ENCODE results near the gene UBE2O.

The UBE2O gene

GRCh38 chr17:76452660-76453430, at the start of gene UBE2O:
UBE2O (minus strand) TSS chr17:76453152; CDS start chr17:76453141, 11 bp downstream.
- peak; percentile 85 for DNase-seq

- no peak for DNase-seq
Measured at GRCh38 chr17:76501827-76502307, 48.9 kb upstream of the UBE2O start.

- peak; percentile 97 for DNase-seq
Measured at GRCh38 chr17:76501018-76501826, 48.3 kb upstream of the UBE2O start, which contains the start of gene RHBDF2. RHBDF2 (minus strand) TSS chr17:76501423; CDS start chr17:76481524, 19,899 bp downstream.

GRCh38 chr17:76500747-76501017, 47.7 kb upstream of the UBE2O start:
- DNase-seq: no peak

DNA sequence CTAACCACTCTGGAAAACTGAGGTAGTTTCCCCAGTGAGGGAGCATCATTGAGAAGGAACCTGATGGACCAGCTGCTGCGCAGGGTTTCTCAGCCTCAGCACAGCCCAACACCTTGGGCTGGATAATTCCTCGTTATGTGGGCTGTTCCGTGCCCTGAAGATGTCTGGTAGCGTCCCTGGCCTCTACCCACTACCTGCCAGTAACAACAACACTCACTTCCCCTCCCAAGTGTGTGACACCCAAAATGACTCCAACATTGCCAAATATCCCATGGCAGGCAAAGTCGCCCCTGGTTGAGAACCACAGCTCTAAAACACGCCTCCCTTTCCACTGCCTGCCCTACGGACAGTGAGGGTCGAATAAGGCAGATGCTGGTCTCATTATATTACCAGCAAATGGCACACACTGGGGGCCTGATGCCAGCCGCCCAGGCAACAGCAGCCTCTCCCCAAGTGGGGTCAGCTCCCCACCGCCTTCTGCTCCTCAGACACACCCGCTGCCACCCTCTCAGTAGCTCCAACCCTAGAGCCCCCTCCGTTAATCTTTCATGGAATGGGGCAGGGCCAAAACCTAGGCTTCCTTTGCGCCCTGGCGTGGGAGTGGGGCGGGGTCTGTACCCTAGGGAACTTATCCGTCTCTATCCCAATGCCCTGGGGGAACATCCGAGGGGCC, 47.3 kb upstream of the UBE2O start:
- DNase-seq: no peak

GRCh38 chr17:76499267-76499667, 46.3 kb upstream of the UBE2O start:
- no peak for DNase-seq

DNA sequence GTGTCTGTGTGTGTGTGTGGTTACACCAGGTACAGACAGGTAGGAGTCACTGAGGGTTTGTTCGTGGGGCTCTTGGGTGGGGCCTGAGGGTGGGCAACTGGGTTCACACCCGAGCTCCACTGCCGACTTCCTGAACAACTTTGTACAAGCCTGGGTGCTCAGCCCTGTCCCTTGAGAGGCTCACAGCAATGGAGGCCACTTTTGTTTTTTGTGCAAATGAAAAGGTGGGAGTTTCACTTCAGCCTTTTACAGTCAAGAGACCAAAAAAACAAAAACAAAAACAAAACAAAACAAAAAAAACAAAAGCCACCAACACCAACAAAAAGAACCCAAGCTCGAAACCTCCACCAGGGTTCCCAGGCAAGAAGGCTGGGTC, 45.9 kb upstream of the UBE2O start:
- DNase-seq: no peak

DNA sequence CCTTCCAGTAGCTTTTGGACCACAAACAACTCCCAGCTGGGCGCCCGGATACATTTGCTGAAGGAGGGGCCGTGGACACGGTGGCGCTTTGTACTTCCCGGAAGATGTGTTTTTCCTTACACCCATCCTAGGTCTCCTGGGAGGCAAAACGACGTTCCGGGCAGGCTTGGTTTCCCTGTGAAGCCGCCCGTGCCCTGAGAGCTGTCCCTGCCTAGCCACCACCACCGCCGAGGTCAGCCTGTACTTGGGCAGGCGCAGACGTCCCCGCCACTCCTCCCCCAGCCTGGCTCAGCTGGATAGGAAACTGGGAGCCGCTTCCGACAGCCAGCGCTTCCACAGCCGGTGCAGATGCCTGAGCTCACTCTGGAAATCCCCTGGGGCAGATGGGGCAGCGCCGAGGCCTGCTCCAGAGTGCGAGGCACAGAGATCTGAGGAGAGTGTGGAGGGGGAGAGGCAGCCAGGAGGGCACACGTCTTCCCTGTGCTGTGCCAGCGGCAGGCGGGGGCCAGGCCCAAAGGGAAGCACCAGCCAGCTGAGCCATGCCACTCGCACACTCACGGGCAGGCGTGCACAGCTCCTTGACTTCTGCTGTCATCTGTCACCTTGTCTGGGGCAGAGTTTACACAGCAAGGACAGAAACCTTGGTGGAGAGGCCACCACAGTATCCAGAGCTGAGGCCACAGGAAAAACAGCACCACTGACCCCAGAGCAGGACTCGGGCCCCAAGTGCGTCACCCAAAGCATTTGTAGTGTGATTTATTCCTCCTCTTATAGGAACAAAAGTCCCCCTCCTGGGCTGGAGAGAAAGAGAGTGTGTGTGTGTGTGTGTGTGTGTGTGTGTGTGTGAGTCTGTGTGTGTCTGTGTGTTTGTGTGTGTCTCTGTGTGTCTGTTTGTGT, 45.3 kb upstream of the UBE2O start:
- DNase-seq: no peak

DNA sequence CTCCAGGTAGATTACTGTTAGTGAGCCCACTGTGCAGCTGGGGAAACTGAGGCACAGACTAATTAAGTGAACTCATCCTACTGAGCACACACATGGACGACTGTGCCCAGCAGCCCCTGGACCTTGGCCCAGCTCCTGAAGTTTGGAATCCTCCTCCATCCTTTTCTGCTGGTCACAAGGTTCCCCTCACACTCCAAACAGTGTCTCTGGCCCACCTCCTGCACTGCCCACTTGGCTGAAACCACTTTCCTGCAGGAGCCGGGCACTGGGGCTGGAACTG, 44.7 kb upstream of the UBE2O start:
- DNase-seq: no peak

- DNase-seq: no peak
Measured at GRCh38 chr17:76496464-76496863, 43.5 kb upstream of the UBE2O start.

GRCh38 chr17:76495663-76496400, 42.9 kb upstream of the UBE2O start:
- no peak for DNase-seq

GRCh38 chr17:76493505-76494167, 40.7 kb upstream of the UBE2O start:
- no peak for DNase-seq

DNA sequence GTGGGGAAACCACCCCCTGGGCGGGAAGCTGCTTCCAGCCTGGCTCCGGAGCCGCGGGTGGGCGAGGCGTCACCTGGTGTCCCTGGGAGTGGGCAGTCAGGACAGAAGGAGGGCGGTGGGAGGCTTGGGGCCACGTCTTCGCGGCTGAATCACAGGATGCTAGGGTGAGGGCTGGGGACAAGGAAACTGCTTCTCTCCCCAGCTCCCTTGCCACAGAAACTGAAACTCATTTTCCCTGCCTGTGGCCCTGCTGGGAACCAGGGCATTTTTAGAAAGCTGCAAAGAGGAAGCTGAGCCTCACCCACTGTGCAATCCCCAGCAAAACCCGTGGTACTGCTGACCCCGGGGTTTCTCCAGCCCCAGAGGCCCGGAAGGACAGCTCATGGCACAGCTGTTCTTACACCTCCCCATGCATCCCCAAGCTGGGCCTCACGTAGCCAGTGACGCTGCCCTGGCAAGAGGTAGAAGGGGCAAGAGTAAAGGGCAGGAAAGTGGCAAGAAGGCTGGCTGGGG, 40.1 kb upstream of the UBE2O start:
- no peak for DNase-seq

DNA sequence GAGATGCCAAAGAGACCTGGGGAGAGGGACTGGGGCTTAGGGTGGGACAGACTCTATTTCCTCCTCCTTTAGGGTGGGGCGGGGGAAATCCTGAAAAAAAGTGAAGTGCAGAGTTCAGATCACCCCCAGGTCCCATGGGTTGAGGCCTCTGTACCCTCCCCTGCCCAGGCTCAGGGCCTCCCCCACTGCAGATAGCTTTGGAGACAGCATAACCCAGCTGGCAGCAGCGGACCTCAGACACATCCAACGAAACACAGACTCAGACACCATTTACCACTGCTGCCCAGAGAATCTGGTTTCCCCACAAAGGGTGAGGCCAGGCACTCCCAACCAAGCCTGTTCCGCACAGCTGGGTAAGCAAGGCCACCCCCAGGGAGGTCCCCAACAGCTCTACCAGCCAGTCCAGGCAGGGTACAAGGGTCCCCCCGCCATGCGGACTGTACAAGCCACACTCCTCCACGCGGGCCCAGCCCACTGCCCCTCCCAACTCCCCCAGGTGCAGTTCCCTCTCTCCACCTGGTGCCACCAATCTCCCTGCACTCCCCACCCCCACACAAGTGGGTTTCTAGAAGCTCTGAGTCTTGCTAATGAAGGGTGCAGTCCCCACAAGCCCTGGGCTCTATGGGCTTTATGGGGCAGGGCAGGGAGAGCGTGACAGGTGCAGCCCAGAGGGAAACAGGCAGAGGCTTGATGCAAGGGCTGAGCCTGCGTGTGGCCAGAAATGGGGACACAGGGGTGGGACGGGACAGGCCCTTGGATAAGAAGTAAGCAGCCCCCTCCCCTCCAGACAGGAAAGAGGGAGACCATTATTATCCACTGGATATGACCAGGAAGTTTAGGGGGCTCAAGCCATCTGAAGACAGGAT, 39.4 kb upstream of the UBE2O start:
- DNase-seq: no peak

- DNase-seq: no peak
Measured at GRCh38 chr17:76491271-76492122, 38.5 kb upstream of the UBE2O start.

- no peak for DNase-seq
Measured at GRCh38 chr17:76490112-76490710, 37.3 kb upstream of the UBE2O start.

DNA sequence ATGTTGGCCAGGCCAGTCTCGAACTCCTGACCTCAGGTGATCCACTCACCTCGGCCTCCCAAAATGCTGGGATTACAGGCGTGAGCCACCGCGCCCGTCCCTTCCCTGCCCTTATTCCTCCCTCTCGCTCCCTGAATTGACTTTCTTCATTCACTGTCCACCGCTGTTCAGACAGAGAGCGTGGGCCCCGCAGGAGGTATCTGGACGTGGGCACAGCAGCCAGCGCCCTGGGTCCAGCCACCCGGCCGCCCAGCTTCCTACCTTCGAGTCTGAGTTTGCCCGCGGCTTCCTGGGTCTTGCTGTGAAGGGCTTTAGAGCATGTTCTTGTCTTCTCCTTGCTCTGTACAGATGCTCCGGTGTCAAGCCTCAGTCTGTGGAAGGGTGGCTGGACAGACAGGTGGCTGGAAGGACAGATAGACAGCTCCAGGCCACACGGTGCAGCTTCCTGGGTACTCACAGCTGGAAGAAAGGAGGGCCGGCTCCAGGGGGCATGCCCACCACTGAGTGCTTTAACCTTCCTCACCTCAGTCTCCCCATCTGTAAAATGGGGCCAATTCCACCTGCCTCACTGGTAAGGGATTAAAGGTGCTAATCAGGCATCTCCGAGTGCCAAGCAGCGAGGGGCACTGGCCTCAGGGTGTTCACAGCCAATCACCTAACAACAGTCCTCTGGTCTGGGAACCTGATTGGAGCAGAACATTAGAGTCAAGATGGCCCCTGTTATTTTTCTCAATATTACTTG, 34.7 kb upstream of the UBE2O start:
- DNase-seq: no peak

- DNase-seq: no peak
Measured at GRCh38 chr17:76485569-76485968, 32.6 kb upstream of the UBE2O start.

Data from activated T-cell treated with anti-CD3 and anti-CD28 coated beads for 4 hours (primary cell).